Measurements from ENCODE around the gene OR6Y1.

The OR6Y1 gene

DNA sequence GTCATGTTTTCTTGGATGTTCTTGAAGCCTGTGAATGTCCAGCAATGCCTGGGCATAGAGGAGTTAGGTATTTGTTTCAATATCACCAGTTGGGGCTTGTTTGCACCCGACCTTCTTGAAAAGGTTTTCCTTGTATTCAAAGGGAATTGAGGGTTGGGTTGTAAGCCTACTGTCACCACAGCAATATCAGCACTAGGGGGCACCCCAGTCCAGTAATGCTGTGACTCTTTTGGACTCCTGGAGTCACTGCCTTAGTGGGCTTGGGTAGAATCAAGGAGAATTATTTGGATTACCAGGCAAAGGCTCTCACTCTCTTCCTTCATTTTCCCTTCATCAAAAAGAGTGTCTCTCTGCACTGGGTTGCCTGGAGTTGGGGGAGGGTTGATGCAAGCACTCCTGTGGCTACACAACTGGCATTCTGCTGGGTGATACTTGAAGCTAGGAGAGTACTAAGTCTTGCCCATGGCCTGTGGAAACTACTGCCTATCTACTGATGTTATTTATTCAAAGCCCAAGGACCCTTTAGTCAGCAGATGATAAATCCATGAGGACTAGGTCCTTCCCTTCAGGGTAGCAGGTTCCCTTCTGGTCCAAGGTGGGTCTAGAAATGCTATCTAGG, 47.7 kb downstream of the OR6Y1 start:
- Histone ChIP-seq H3K4me1 (ENCODE audit: control insufficient read depth in 1 of 2, insufficient read depth in 1 of 2, low read depth in 1 of 2, low read length in 1 of 2) (no peaks in the 10 kb centered on the region), H3K27me3 (peaks cover 2% of the 10 kb centered on the region), H3K9me3 (no peaks in the 10 kb centered on the region), H3K27ac (no peak overlapping the region), H3K36me3 (no peaks in the 10 kb centered on the region), H3K4me3 (ENCODE audit: low read depth in 1 of 2, low read length in 1 of 2) (no peak overlapping the region)
- TF ChIP-seq, protein P1, sequence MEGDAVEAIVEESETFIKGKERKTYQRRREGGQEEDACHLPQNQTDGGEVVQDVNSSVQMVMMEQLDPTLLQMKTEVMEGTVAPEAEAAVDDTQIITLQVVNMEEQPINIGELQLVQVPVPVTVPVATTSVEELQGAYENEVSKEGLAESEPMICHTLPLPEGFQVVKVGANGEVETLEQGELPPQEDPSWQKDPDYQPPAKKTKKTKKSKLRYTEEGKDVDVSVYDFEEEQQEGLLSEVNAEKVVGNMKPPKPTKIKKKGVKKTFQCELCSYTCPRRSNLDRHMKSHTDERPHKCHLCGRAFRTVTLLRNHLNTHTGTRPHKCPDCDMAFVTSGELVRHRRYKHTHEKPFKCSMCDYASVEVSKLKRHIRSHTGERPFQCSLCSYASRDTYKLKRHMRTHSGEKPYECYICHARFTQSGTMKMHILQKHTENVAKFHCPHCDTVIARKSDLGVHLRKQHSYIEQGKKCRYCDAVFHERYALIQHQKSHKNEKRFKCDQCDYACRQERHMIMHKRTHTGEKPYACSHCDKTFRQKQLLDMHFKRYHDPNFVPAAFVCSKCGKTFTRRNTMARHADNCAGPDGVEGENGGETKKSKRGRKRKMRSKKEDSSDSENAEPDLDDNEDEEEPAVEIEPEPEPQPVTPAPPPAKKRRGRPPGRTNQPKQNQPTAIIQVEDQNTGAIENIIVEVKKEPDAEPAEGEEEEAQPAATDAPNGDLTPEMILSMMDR (IDR thresholded peaks at IDR 0.05), result peak; percentile 21

DNA sequence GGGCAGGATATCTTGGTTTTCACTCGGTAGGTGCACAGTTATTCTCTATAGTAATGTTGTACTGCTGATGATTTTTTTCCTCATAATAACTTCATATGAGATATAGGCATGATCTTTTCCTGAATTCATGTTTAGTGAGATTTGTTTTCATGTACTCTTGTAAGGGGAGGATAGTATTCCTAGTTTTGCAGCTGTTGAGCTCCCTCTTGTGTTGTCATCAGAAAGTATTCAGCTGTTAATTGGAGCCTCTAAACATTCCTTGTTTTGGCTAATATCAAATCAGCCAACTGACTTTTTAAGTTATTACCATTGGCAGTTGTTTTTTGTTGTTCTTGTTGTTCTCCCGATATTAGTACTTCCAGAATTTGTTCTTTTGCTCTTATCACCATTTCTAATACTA, 57.8 kb downstream of the OR6Y1 start:
- Histone ChIP-seq H3K4me1 (ENCODE audit: control insufficient read depth in 1 of 2, insufficient read depth in 1 of 2, low read depth in 1 of 2, low read length in 1 of 2) (no peaks in the 10 kb centered on the region), H3K27me3 (peaks cover 20% of the 10 kb centered on the region), H3K36me3 (no peaks in the 10 kb centered on the region), H3K27ac (no peak overlapping the region), H3K9me3 (no peaks in the 10 kb centered on the region), H3K4me3 (ENCODE audit: low read depth in 1 of 2, low read length in 1 of 2) (no peak overlapping the region)
- TF ChIP-seq, protein P1 (IDR thresholded peaks at IDR 0.05), result no peak

DNA sequence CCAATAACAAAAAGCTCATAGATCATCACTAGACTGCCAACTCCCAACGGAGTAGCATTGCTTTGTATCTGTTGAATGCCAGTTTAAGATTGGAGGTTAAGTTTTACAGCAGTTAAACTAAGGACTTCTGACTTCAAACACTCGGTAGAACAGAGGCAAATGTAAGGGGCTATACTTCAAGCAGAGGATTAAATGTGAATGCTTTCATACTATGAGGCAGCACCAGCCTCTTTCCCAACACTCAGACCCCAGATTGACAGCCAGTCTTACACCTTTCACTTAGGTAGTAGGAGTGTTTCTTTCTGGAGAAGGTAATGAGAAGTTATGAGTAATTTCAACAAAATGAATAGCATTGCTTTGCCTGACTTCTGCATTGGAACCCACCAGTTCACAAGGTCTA, 59.4 kb downstream of the OR6Y1 start:
- H3K9me3 ChIP-seq, result no peaks in the 10 kb centered on the region
- H3K36me3 ChIP-seq, result no peaks in the 10 kb centered on the region
- no peaks in the 10 kb centered on the region for H3K4me1 ChIP-seq (ENCODE audit: control insufficient read depth in 1 of 2, insufficient read depth in 1 of 2, low read depth in 1 of 2, low read length in 1 of 2)
- no peak overlapping the region for H3K27ac ChIP-seq
- H3K27me3 ChIP-seq, result peaks cover 20% of the 10 kb centered on the region
- H3K4me3 ChIP-seq (ENCODE audit: low read depth in 1 of 2, low read length in 1 of 2), result no peak overlapping the region
- TF ChIP-seq, protein P1 (IDR thresholded peaks at IDR 0.05), result no peak

Data from neutrophil (primary cell).